ENCODE measurements around the gene RAD9B.

- TF ChIP-seq CTCF (IDR thresholded peaks at IDR 0.05) (no peak), POLR2A (IDR thresholded peaks at IDR 0.05) (no peak), POLR2AphosphoS5 (IDR thresholded peaks at IDR 0.05; ENCODE audit: insufficient read depth in 1 of 2, low read depth in 1 of 2) (no peak)
Observed at GRCh38 chr12:110458756-110459155, 43.4 kb upstream of the RAD9B start.
